RWPE2 (cell line): ENCODE measurements around the gene CD2.

Experiments used
- ATAC-seq: fragments of 200-7000 bp; cut with Tn5 transposase; 3 replicates; pipeline ENCODE4 v1.9.1; 2021; ENCODE audit warnings: low read depth
- DNase-seq: peaks from one replicate; pipeline ENCODE4 v3.0.0-alpha.2; 2020; ENCODE audit warnings: low spot score
- H3K27ac ChIP-seq: fragments of 450-650 bp; 2 replicates; pipeline ENCODE4 v1.5.1; 2017; ENCODE audit warnings: mild to moderate bottlenecking; ENCODE audit not compliant: poor library complexity, severe bottlenecking
- H3K27me3 ChIP-seq: fragments of 250-450 bp; sonication (Bioruptor Pico); 2 replicates; pipeline ENCODE4 v1.5.1; 2021; ENCODE audit warnings: mild to moderate bottlenecking, moderate library complexity; ENCODE audit not compliant: insufficient read depth, poor library complexity, severe bottlenecking
- H3K36me3 ChIP-seq: fragments of 250-450 bp; sonication (Bioruptor Pico); 2 replicates; pipeline ENCODE4 v1.5.1; 2020; ENCODE audit warnings: low read depth, mild to moderate bottlenecking, moderate library complexity
- H3K4me1 ChIP-seq: fragments of 250-450 bp; sonication (Bioruptor Pico); 2 replicates; pipeline ENCODE4 v1.5.1; 2021; ENCODE audit warnings: mild to moderate bottlenecking, moderate library complexity; ENCODE audit not compliant: insufficient read depth, poor library complexity, severe bottlenecking
- H3K4me3 ChIP-seq: fragments of 250-450 bp; sonication (Bioruptor Pico); 2 replicates; pipeline ENCODE4 v1.5.1; 2021; ENCODE audit warnings: mild to moderate bottlenecking, moderate library complexity; ENCODE audit not compliant: severe bottlenecking
- H3K9me3 ChIP-seq: fragments of 250-450 bp; sonication (Bioruptor Pico); 2 replicates; pipeline ENCODE4 v1.5.1; 2021; ENCODE audit warnings: mild to moderate bottlenecking, moderate library complexity; ENCODE audit not compliant: severe bottlenecking
- TF ChIP-seq, protein P1 (sequence below): fragments of 450-650 bp; IDR thresholded peaks from one replicate; pipeline ENCODE4 v1.5.1; 2017; ENCODE audit warnings: mild to moderate bottlenecking, moderate library complexity; ENCODE audit not compliant: poor library complexity, severe bottlenecking

Gene CD2, protein sequence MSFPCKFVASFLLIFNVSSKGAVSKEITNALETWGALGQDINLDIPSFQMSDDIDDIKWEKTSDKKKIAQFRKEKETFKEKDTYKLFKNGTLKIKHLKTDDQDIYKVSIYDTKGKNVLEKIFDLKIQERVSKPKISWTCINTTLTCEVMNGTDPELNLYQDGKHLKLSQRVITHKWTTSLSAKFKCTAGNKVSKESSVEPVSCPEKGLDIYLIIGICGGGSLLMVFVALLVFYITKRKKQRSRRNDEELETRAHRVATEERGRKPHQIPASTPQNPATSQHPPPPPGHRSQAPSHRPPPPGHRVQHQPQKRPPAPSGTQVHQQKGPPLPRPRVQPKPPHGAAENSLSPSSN

DNA sequence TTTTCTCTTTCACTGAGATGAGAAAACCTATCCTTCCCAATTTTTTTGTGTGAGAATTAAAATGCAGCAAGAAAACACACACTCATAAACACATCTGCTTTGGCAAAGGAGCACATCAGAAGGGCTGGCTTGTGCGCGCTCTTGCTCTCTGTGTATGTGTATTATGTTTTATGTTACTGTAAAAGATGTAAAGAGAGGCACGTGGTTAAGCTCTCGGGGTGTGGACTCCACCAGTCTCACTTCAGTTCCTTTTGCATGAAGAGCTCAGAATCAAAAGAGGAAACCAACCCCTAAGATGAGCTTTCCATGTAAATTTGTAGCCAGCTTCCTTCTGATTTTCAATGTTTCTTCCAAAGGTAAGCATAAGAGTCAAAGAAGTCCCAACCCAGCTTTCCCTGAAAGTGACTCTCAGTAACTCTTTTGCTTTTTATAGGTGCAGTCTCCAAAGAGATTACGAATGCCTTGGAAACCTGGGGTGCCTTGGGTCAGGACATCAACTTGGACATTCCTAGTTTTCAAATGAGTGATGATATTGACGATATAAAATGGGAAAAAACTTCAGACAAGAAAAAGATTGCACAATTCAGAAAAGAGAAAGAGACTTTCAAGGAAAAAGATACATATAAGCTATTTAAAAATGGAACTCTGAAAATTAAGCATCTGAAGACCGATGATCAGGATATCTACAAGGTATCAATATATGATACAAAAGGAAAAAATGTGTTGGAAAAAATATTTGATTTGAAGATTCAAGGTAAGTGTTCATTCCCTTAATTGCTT lies at the start of gene CD2:
Gene CD2, plus strand, starts transcription at position 233 of the 780 bp plus-strand sequence. Its CDS starts 63 bp downstream, at position 296.
- no peak within 1 kb of the TSS for H3K27ac ChIP-seq
- ATAC-seq (no peak), DNase-seq (no peak)
- H3K9me3 ChIP-seq = no peaks in the 10 kb centered on the region
- no peaks in the 10 kb centered on the region for H3K27me3 ChIP-seq
- peaks cover 2% of the 10 kb centered on the region for H3K4me1 ChIP-seq
- no peaks in the 10 kb centered on the region for H3K36me3 ChIP-seq
- H3K4me3 ChIP-seq = no peak within 1 kb of the TSS
- TF ChIP-seq, protein P1, sequence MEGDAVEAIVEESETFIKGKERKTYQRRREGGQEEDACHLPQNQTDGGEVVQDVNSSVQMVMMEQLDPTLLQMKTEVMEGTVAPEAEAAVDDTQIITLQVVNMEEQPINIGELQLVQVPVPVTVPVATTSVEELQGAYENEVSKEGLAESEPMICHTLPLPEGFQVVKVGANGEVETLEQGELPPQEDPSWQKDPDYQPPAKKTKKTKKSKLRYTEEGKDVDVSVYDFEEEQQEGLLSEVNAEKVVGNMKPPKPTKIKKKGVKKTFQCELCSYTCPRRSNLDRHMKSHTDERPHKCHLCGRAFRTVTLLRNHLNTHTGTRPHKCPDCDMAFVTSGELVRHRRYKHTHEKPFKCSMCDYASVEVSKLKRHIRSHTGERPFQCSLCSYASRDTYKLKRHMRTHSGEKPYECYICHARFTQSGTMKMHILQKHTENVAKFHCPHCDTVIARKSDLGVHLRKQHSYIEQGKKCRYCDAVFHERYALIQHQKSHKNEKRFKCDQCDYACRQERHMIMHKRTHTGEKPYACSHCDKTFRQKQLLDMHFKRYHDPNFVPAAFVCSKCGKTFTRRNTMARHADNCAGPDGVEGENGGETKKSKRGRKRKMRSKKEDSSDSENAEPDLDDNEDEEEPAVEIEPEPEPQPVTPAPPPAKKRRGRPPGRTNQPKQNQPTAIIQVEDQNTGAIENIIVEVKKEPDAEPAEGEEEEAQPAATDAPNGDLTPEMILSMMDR = no peak

DNA sequence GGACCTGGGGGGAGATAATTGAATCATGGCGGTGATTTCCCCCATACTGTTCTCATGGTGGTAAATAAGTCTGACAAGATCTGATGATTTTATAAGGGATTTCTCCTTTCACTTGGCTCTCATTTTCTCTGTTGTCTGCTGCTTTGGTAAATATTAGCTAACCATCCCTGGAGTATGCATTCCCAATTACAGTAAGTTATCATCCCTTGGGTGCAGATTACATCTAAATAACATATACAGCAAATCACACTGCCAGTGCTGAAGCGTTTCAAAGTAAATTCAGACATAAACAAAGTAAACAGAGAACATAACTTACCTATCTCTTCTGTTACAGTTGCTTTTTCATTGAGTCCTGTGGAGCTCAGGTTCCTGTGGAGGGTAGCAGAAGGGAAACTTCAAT lies 48.1 kb upstream of the CD2 start:
- Histone ChIP-seq H3K27me3 (no peaks in the 10 kb centered on the region), H3K27ac (no peak overlapping the region), H3K9me3 (no peaks in the 10 kb centered on the region), H3K36me3 (no peaks in the 10 kb centered on the region), H3K4me1 (no peaks in the 10 kb centered on the region), H3K4me3 (no peak overlapping the region)
- TF ChIP-seq, protein P1 = no peak
- ATAC-seq (no peak), DNase-seq (no peak)

DNA sequence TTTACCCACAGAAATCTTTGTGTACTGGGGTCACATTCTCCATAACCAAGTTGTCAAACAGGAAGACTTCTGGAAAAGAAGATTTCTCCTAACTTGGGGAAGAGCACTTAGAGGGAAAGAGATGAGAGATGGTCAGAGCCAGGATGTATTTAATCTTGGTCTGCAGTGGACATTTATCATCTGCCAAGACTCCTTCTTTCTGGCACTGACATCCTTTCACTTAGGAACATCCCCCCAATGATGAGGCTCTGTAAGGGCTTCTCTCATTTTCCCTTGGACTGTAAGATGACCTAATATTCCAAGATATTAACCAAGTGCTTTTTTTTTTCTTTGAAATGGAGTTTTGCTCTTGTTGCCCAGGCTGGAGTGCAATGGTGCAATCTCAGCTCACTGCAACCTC lies 47.4 kb upstream of the CD2 start:
- H3K36me3 ChIP-seq = no peaks in the 10 kb centered on the region
- no peak overlapping the region for H3K4me3 ChIP-seq
- H3K4me1 ChIP-seq = no peaks in the 10 kb centered on the region
- H3K9me3 ChIP-seq = no peaks in the 10 kb centered on the region
- no peak overlapping the region for H3K27ac ChIP-seq
- H3K27me3 ChIP-seq = no peaks in the 10 kb centered on the region
- DNase-seq = no peak
- TF ChIP-seq, protein P1 = no peak
- no peak for ATAC-seq

DNA sequence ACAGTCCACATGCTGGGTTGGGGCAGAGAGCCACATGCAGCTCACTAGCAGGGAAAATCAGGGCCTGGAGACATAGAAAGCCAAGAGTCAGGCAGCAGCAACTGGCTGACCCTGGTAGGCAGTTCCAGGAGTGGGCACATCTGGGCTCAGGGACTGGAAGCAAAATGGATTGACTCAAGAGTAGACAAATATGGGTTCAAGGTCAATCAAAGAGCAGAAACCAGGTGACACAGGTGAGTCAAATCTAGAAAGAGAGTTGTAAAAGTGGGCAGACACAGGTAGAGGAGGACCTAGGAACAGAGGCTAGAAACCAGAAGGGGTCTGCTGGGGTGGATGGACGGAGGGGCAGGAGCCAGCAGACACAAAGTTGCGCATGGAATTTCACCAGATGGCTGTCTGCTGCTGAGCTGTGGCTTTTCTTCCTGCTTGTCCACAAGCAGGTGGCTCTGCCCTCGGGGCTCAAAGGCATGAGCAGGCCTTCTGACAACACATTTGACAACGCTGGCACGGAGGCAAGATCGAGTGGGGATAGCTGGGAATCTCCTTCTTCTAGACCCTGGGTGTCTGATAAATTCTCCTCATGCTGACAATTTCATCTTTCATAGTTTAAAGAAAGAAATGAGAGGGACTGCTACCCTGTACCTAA lies 45.9 kb upstream of the CD2 start:
- Histone ChIP-seq H3K4me1 (no peaks in the 10 kb centered on the region), H3K27me3 (no peaks in the 10 kb centered on the region), H3K4me3 (no peak overlapping the region), H3K36me3 (no peaks in the 10 kb centered on the region), H3K9me3 (no peaks in the 10 kb centered on the region), H3K27ac (no peak overlapping the region)
- TF ChIP-seq, protein P1 = no peak
- no peak for DNase-seq
- ATAC-seq = no peak
